Fibroblast of mammary gland (primary cell): Measurements from ENCODE around the gene HKDC1.

ENCODE experiments used
- DNase-seq: peaks from one replicate; pipeline ENCODE4 v3.0.0-alpha.2; 2010; ENCODE audit warnings: low read depth
- H3K4me3 ChIP-seq: 2 replicates; pipeline ENCODE4 v1.5.1; 2011; ENCODE audit warnings: low read depth, mild to moderate bottlenecking, low read length, moderate library complexity; ENCODE audit not compliant: control insufficient read depth
- CTCF ChIP-seq: conservative IDR thresholded peaks from 2 replicates; pipeline ENCODE4 v1.5.1; 2011; ENCODE audit warnings: low read depth, low read length, inconsistent platforms; ENCODE audit not compliant: control insufficient read depth, insufficient read depth

Gene HKDC1

GRCh38 chr10:69259547-69260243 lies 39.6 kb downstream of the HKDC1 start:
- no peak for DNase-seq
- no peak overlapping the region for H3K4me3 ChIP-seq
- no peak for TF ChIP-seq CTCF

- H3K4me3 ChIP-seq: no peak overlapping the region
- no peak for DNase-seq
- TF ChIP-seq CTCF: no peak
Measured at GRCh38 chr10:69261184-69261583, 41.1 kb downstream of the HKDC1 start.

- H3K4me3 ChIP-seq: no peak overlapping the region
- DNase-seq: no peak
- no peak for TF ChIP-seq CTCF
Measured at GRCh38 chr10:69262292-69262751, 42.2 kb downstream of the HKDC1 start.

- H3K4me3 ChIP-seq: no peak overlapping the region
- TF ChIP-seq CTCF: no peak
- no peak for DNase-seq
Measured at GRCh38 chr10:69265521-69265920, 45.4 kb downstream of the HKDC1 start.

- no peak for TF ChIP-seq CTCF
- peak; percentile 68 for DNase-seq
Measured at GRCh38 chr10:69268761-69269416, 48.8 kb downstream of the HKDC1 start.

GRCh38 chr10:69269761-69270160 lies 49.6 kb downstream of the HKDC1 start:
- DNase-seq: peak; percentile 67
- TF ChIP-seq CTCF: no peak
- no peak overlapping the region for H3K4me3 ChIP-seq

More at GRCh38 chr10:69268761-69269416, 48.8 kb downstream of the HKDC1 start:
- H3K4me3 ChIP-seq: no peak overlapping the region

GRCh38 chr10:69270990-69271389 lies 50.9 kb downstream of the HKDC1 start:
- no peak overlapping the region for H3K4me3 ChIP-seq
- no peak for DNase-seq
- no peak for TF ChIP-seq CTCF
